ENCODE results near the gene EPO. TPM values are rescaled to one million over a fixed set of nuclear protein-coding genes. Genes with fewer than 3 reads are reported as not detected.

Gene EPO
- total and polyA plus RNA-seq, 2 donors (not counting 1 experiment from before 2014, with no cell fraction given): 0.10 TPM; not detected in 1

DNA sequence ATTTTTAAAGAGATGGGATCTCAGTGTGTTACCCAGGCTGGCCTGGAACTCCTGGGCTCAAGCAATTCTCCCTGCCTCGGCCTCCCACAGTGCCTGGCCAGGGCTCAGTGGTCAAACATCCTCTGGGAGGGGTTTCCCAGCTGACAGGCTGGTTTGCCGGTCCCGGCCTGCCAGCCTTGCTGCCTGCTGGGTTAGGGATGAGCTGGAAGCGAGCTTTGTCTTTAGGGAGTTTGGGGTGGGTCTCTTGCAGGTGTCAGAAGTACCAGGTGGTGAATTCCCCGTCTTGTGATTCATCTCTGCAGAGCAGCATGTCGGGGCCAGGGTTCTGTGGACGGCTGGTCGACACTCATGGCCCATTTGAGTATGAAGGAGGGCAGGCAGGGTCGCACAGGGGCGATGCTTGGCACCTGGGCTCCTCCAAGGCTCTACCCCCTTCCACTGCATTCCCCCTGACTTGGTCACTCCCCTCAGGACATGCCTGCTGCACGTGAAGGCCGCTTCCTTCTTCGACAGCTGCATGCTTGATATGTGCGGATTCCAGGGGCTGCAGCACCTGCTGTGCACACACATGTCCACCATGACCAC lies 43.4 kb downstream of the EPO start:
- WGBS (ENCODE audit: insufficient coverage): 82% methylated on average over 14 of the region's 14 CpGs
- no peak overlapping the region for H3K27ac Mint-ChIP-seq

DNA sequence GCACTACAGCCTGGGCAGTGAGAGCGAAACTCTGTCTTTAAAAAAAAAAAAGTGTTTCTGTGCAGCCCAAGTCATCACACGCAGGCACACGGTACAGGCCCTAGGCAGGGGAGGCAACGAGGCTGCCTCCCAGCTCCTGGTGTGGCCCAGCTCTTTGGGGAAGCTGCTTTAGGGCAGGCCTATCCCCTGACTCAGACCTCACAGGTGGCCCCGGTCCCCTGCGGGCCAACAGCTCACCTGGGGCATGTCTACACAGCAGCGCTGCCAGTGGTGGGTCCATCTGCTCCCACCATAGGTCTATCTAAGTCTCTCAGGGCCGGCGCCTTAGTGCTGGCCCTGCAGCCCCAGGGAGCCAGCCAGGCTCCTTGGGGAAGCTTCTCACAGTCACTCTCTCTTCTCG lies 44.6 kb downstream of the EPO start:
- H3K4me1 Mint-ChIP-seq: no peaks in the 10 kb centered on the region
- no peak overlapping the region for H3K4me3 Mint-ChIP-seq
- no peak for ATAC-seq (ENCODE audit: low read depth)
- Histone ChIP-seq H3K4me3 (ENCODE audit: control extremely low read depth in 1 of 5, extremely low read depth in 1 of 5, insufficient read depth in 1 of 5, low read depth in 2 of 5, low read length in 4 of 5) (no peak overlapping the region), H3K27ac (ENCODE audit: low read length in 2 of 2) (no peak overlapping the region), H3K27me3 (replicated peaks in 1 of 4; ENCODE audit: control extremely low read depth in 1 of 4, control insufficient read depth in 3 of 4, insufficient read depth in 4 of 4, low read length in 3 of 4) (no peaks in the 10 kb centered on the region), H3K9me3 (ENCODE audit: control extremely low read depth in 1 of 3, control insufficient read depth in 2 of 3, insufficient read depth in 1 of 3, low read length in 2 of 3) (no peaks in the 10 kb centered on the region), H3K36me3 (replicated peaks in 1 of 2; ENCODE audit: control extremely low read depth in 1 of 2, control insufficient read depth in 1 of 2, extremely low read depth in 1 of 2, insufficient read depth in 2 of 2, low read length in 1 of 2) (no peaks in the 10 kb centered on the region), H3K9ac (ENCODE audit: low read length) (no peak overlapping the region), H2AFZ (ENCODE audit: insufficient read depth, low read depth, low read length, poor library complexity, severe bottlenecking) (no peak overlapping the region), H3K79me2 (ENCODE audit: control insufficient read depth, insufficient read depth, low read length) (no peaks in the 10 kb centered on the region), H3K4me1 (ENCODE audit: control insufficient read depth in 2 of 2, insufficient read depth in 2 of 2, low read length in 2 of 2) (no peaks in the 10 kb centered on the region), H3K4me2 (replicated peaks; ENCODE audit: low read depth, low read length, poor library complexity, severe bottlenecking) (no peak overlapping the region), H4K20me1 (ENCODE audit: control insufficient read depth, insufficient read depth, low read length, poor library complexity, severe bottlenecking) (no peaks in the 10 kb centered on the region)
- ChIA-PET CTCF (no interaction called here), POLR2A (no interaction called here)
- H3K9me3 Mint-ChIP-seq (ENCODE audit: insufficient read depth): no peaks in the 10 kb centered on the region
- no peak for TF ChIP-seq EZH2 (IDR thresholded peaks at IDR 0.05; ENCODE audit: borderline replicate concordance, insufficient read depth, low read depth, low read length, poor library complexity, severe bottlenecking)
- TF ChIP-seq, protein P1, sequence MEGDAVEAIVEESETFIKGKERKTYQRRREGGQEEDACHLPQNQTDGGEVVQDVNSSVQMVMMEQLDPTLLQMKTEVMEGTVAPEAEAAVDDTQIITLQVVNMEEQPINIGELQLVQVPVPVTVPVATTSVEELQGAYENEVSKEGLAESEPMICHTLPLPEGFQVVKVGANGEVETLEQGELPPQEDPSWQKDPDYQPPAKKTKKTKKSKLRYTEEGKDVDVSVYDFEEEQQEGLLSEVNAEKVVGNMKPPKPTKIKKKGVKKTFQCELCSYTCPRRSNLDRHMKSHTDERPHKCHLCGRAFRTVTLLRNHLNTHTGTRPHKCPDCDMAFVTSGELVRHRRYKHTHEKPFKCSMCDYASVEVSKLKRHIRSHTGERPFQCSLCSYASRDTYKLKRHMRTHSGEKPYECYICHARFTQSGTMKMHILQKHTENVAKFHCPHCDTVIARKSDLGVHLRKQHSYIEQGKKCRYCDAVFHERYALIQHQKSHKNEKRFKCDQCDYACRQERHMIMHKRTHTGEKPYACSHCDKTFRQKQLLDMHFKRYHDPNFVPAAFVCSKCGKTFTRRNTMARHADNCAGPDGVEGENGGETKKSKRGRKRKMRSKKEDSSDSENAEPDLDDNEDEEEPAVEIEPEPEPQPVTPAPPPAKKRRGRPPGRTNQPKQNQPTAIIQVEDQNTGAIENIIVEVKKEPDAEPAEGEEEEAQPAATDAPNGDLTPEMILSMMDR (IDR thresholded peaks at IDR 0.05): no peak
- 83% methylated on average over 9 of the region's 10 CpGs for WGBS (ENCODE audit: insufficient coverage)
- intact Hi-C loops (cut with micrococcal nuclease): no loop called here
- no peak for DNase-seq
- no peak overlapping the region for H3K27ac Mint-ChIP-seq
- peaks cover 15% of the 10 kb centered on the region for H3K27me3 Mint-ChIP-seq

More for the DNA sequence above, 43.4 kb downstream of the EPO start:
- Histone ChIP-seq H3K27ac (ENCODE audit: low read length in 2 of 2) (no peak overlapping the region), H3K27me3 (replicated peaks in 1 of 4; ENCODE audit: control extremely low read depth in 1 of 4, control insufficient read depth in 3 of 4, insufficient read depth in 4 of 4, low read length in 3 of 4) (no peaks in the 10 kb centered on the region), H4K20me1 (ENCODE audit: control insufficient read depth, insufficient read depth, low read length, poor library complexity, severe bottlenecking) (no peaks in the 10 kb centered on the region), H2AFZ (ENCODE audit: insufficient read depth, low read depth, low read length, poor library complexity, severe bottlenecking) (no peak overlapping the region), H3K79me2 (ENCODE audit: control insufficient read depth, insufficient read depth, low read length) (no peaks in the 10 kb centered on the region), H3K4me2 (replicated peaks; ENCODE audit: low read depth, low read length, poor library complexity, severe bottlenecking) (no peak overlapping the region), H3K36me3 (replicated peaks in 1 of 2; ENCODE audit: control extremely low read depth in 1 of 2, control insufficient read depth in 1 of 2, extremely low read depth in 1 of 2, insufficient read depth in 2 of 2, low read length in 1 of 2) (no peaks in the 10 kb centered on the region), H3K4me1 (ENCODE audit: control insufficient read depth in 2 of 2, insufficient read depth in 2 of 2, low read length in 2 of 2) (no peaks in the 10 kb centered on the region), H3K4me3 (ENCODE audit: control extremely low read depth in 1 of 5, extremely low read depth in 1 of 5, insufficient read depth in 1 of 5, low read depth in 2 of 5, low read length in 4 of 5) (no peak overlapping the region), H3K9ac (ENCODE audit: low read length) (no peak overlapping the region), H3K9me3 (ENCODE audit: control extremely low read depth in 1 of 3, control insufficient read depth in 2 of 3, insufficient read depth in 1 of 3, low read length in 2 of 3) (no peaks in the 10 kb centered on the region)
- intact Hi-C loops (cut with micrococcal nuclease): no loop called here
- no peak for ATAC-seq (ENCODE audit: low read depth)
- POLR2A ChIA-PET: interaction anchor here (0.6 kb wide), 1 partner anchor 24 kb away, joined by 3 read pairs; no protein-coding TSS in a partner anchor
- CTCF ChIA-PET: no interaction called here
- no peaks in the 10 kb centered on the region for H3K9me3 Mint-ChIP-seq (ENCODE audit: insufficient read depth)
- TF ChIP-seq EZH2 (IDR thresholded peaks at IDR 0.05; ENCODE audit: borderline replicate concordance, insufficient read depth, low read depth, low read length, poor library complexity, severe bottlenecking): no peak
- TF ChIP-seq, protein P1 (IDR thresholded peaks at IDR 0.05): no peak
- no peaks in the 10 kb centered on the region for H3K4me1 Mint-ChIP-seq
- DNase-seq: no peak
- no peak overlapping the region for H3K4me3 Mint-ChIP-seq
- peaks cover 10% of the 10 kb centered on the region for H3K27me3 Mint-ChIP-seq
